GM23338 (cell line): ENCODE results near the gene ZBTB20.

Experiments used
- CREB1 ChIP-seq: fragments of 250-450 bp; sonication (Bioruptor Pico); IDR thresholded peaks from 2 replicates; pipeline ENCODE4 v1.5.0; 2020; ENCODE audit warnings: low read depth, mild to moderate bottlenecking, moderate library complexity
- CTCF ChIP-seq, 2 experiments: fragments of 200-600 bp in 1 of 2; sonication (generic) in 1 of 2; conservative IDR thresholded peaks; 2 replicates each; pipeline versions ENCODE4 v1.5.1 to v1.6.1; 2016 to 2017; ENCODE audit warnings: antibody characterized with exemption in 2 of 2, low read depth in 2 of 2, mild to moderate bottlenecking in 2 of 2, moderate library complexity in 1 of 2
- EZH2 ChIP-seq: fragments of 200-600 bp; sonication (generic); IDR thresholded peaks from one replicate; pipeline ENCODE4 v1.8.0; 2017; ENCODE audit warnings: antibody characterized with exemption, mild to moderate bottlenecking, low read depth; ENCODE audit not compliant: unreplicated experiment
- EZH2phosphoT487 ChIP-seq: fragments of 200-600 bp; sonication (generic); IDR thresholded peaks from one replicate; pipeline ENCODE4 v1.8.1; 2018; ENCODE audit warnings: antibody characterized with exemption; ENCODE audit not compliant: unreplicated experiment
- JUNB ChIP-seq: IDR thresholded peaks from one replicate; pipeline ENCODE4 v1.6.1; 2016; ENCODE audit warnings: antibody characterized with exemption; ENCODE audit not compliant: unreplicated experiment
- NANOG ChIP-seq: IDR thresholded peaks from 2 replicates; pipeline ENCODE4 v1.6.1; 2016; ENCODE audit warnings: antibody characterized with exemption, borderline replicate concordance
- POLR2AphosphoS5 ChIP-seq: IDR thresholded peaks from 2 replicates; pipeline ENCODE4 v1.6.1; 2016; ENCODE audit warnings: antibody characterized with exemption, low read depth
- REST ChIP-seq: IDR thresholded peaks from one replicate; pipeline ENCODE4 v1.6.1; 2018; ENCODE audit warnings: antibody characterized with exemption; ENCODE audit not compliant: unreplicated experiment
- STAT1 ChIP-seq: IDR thresholded peaks from one replicate; pipeline ENCODE4 v1.6.1; 2016; ENCODE audit warnings: antibody characterized with exemption; ENCODE audit not compliant: unreplicated experiment
- ZNF114 ChIP-seq: fragments of 250-450 bp; sonication (Bioruptor Pico); IDR thresholded peaks from 2 replicates; pipeline ENCODE4 v1.5.0; 2020; ENCODE audit warnings: mild to moderate bottlenecking, moderate library complexity
- ZNF331 ChIP-seq: fragments of 250-450 bp; sonication (Bioruptor Pico); IDR thresholded peaks from 2 replicates; pipeline ENCODE4 v1.5.0; 2020; ENCODE audit warnings: low read depth, mild to moderate bottlenecking, moderate library complexity
- TF ChIP-seq, protein P1 (sequence below): IDR thresholded peaks from 2 replicates; pipeline ENCODE4 v1.6.1; 2016; ENCODE audit warnings: antibody characterized with exemption

DNA sequence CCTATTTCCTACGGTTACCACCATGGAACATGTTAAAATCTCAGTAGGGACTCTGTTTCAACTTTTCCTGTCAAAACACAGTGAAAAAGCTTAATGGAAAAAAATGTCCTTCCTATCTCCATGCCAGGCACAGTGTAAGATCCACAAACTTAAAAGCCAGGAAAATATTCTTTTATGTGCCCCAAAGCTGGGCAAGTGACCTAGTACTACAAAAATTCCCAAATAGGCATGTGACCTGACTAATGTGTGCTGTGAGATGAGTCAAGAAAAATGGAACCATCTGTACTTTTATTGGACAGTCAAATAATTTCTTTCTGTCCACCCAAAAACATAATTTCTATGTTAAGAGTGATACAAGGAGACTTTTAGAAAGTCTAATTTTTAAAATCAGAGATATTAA is 406.0 kb downstream of the ZBTB20 start:
- TF ChIP-seq EZH2phosphoT487 (no peak), CTCF (conservative IDR thresholded peaks at IDR 0.05; ENCODE audit: low read depth in 2 of 2) (no peak), EZH2 (no peak), POLR2AphosphoS5 (no peak), CREB1 (CRISPR knock-in tag) (no peak), REST (no peak), JUNB (no peak), NANOG (no peak), ZNF114 (no peak), STAT1 (no peak), ZNF331 (CRISPR knock-in tag) (no peak)
- TF ChIP-seq, protein P1, sequence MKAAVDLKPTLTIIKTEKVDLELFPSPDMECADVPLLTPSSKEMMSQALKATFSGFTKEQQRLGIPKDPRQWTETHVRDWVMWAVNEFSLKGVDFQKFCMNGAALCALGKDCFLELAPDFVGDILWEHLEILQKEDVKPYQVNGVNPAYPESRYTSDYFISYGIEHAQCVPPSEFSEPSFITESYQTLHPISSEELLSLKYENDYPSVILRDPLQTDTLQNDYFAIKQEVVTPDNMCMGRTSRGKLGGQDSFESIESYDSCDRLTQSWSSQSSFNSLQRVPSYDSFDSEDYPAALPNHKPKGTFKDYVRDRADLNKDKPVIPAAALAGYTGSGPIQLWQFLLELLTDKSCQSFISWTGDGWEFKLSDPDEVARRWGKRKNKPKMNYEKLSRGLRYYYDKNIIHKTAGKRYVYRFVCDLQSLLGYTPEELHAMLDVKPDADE = no peak
